HG03342 (cell line): Measurements from ENCODE around the gene RAD51AP1.
"Not testable (repeated sequence)": the region's sequence is repeated elsewhere in the genome, so short reads cannot be mapped to it uniquely, and the experiment has no call there.

Experiments
- ATAC-seq: cut with Tn5 transposase; IDR thresholded peaks from one replicate; pipeline ENCODE4 v1.9.1; 2021; ENCODE audit warnings: mild to moderate bottlenecking, moderate library complexity; ENCODE audit not compliant: unreplicated experiment

The RAD51AP1 gene, protein sequence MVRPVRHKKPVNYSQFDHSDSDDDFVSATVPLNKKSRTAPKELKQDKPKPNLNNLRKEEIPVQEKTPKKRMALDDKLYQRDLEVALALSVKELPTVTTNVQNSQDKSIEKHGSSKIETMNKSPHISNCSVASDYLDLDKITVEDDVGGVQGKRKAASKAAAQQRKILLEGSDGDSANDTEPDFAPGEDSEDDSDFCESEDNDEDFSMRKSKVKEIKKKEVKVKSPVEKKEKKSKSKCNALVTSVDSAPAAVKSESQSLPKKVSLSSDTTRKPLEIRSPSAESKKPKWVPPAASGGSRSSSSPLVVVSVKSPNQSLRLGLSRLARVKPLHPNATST

DNA sequence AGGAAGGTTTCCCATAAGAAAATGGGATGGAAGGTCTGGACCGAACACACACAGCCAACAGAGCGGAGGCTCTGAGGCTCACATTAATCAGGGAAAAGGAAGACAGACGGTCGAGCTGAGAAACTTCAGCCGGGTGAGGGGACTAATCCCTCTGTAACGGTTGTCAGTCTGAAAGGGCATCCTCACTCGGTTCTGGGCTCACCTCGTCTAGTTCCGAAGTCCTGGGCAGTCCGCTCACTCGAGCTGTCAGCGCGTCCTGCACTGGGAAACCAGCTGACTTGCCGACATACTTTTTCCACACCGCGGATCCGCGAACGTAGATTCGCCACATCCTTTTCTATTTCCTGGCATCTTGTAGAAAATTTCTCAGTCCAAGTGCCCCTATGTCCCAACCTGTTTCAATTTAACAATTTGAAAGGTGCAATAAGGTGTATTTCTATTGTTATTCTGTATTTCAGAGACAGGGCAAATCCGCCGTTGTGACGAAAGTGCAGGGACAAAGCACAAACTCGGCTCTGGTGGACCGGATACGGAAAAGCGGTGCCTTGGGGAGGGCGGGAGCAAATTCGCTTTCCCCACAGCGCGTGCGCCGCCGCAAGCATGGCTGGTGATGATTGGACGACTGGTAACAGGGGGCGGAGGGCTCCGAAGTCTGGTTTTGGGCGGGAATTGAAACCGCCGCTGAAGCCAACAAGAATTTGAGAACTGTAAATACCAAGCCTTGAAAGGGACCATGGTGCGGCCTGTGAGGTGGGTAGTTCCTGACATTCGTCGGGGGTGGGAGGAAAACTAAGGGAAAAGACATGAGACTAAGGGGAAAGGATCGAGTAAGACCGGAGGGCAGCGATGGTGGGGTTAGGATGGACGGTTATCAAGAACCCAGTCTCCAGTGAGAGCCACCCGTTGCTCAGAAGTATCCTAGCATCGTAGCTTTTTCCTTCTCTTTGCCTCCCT lies at the start of gene RAD51AP1:
Gene RAD51AP1, plus strand, starts transcription at position 684 of the 954 bp plus-strand sequence. Its CDS starts 50 bp downstream, at position 734.
- peak; percentile 90 for ATAC-seq

- no peak for ATAC-seq
These were observed 49.1 kb upstream of the RAD51AP1 start for GRCh38 chr12:4489556-4489955.

- no peak for ATAC-seq
These were observed 47.7 kb upstream of the RAD51AP1 start for GRCh38 chr12:4490973-4491372.

DNA sequence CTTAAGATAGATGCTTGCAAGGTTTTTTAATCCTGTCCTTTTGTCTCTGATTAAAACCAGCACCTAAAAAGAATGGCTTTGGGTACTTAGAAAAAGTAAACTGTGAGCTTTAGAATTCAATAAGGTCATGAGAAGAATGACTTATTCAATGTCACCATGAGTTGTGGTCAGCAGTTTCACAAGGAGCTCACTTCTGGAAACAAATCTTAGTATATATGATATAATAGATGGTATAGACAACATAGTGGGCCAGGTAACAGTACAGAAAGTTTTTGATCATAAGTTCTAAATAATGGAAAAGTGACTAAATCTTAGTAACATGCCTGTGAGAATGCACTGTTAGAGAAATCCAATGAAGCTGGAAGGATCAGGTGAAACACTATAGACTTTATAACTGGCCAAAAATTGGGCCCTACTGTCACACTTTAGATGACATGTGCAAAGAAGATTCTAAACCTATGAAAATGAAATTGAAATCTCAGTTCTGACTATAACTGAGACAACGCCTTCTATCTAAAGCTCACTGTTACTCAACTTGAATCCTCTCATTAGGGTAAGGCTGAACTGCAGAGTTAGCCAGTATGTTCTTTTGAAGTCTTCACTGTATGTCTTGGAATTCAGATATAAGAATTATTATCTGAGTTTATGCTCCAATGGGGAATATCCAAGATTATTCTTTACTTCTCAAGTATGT lies 42.4 kb upstream of the RAD51AP1 start:
- no peak for ATAC-seq

DNA sequence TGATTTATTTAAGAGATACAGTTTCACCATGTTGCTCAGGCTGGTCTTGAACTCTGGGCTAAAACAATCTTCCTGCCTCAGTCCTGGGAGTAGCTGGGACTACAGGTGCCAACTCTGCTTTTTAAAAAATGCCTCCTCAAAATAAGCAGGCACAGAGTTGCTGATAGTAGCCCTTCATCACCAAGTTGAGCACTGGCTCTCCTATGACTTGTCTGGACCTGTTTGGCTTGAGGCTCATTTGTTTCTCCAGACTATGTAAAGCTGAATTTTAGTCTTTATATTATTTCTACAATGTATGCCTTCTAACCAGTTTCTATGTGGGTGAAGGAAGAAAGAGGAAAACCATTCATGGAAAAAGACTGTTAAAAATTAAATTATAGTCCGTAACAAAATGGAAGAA lies 39.5 kb upstream of the RAD51AP1 start:
- no peak for ATAC-seq

- ATAC-seq: no peak
These were observed 33.2 kb upstream of the RAD51AP1 start for GRCh38 chr12:4505376-4505986.

- no peak for ATAC-seq
These were observed 32.3 kb upstream of the RAD51AP1 start for GRCh38 chr12:4506430-4506829.

GRCh38 chr12:4506870-4507269 lies 31.8 kb upstream of the RAD51AP1 start:
- no peak for ATAC-seq

DNA sequence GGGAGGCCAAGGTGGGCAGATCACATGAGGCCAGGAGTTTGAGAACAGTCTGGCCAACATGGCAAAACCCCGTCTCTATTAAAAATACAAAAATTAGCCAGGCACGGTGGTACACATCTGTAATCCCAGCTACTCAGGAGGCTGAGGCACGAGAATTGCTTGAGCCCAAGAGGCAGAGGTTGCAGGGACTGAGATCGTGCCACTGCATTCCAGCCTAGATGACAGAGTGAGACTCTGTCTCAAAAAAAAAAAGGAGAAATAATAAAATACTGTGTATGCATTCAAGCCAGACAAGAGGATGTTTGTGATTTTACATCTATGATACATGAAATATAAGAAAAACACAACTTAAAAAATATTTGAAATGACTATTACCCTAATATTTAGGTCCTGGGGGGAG lies 30.2 kb upstream of the RAD51AP1 start:
- not testable (repeated sequence) for ATAC-seq

GRCh38 chr12:4509269-4509668 lies 29.4 kb upstream of the RAD51AP1 start:
- not testable (repeated sequence) for ATAC-seq

GRCh38 chr12:4518106-4518728 lies 20.5 kb upstream of the RAD51AP1 start:
- no peak for ATAC-seq

- not testable (repeated sequence) for ATAC-seq
These were observed 15.2 kb upstream of the RAD51AP1 start for GRCh38 chr12:4523443-4523842.

DNA sequence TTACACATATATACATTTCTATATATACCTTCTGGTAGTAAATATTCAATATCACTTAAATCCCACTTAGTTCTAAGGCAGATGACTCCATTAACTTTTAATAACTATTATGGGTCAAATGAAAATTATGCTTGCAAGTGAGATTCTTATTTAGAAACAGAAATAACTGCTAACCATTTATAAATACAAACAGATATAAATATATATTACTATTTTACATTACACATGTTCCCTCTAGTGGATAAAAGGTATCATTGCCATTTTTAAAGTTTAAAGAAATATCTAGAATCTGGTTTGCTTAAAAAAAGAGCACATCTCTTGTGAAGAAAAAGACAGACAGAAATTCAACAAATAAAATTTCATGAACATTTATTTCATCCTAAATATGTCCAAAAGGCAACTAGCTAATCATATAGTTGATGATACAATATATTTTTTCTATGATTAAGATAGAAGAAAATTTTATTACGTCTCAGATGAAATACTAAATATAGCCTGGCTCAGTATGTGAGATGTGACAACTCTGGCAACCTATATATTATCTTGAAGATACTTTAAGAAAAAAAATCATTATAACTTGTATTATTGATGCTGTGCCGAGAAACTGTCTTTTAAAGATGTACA lies 11.7 kb upstream of the RAD51AP1 start:
- no peak for ATAC-seq

DNA sequence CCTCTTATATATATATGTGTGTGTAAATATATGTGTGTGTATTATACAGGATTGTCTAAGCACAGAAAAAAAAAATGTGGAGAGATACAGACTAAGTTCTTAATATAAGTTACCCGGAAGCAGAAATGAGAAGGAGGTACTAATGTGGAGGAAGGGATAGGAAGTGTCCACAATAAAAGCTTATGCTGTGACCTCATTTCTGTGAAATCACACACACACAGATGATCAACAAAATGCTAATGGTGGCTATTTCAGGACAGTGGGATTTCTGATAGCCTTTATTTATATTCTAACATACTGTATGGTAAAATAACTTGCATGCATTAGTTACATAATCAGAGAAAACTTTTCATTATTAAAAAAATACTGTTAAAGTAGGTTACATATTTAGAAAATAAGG lies 8.5 kb upstream of the RAD51AP1 start:
- ATAC-seq: no peak

DNA sequence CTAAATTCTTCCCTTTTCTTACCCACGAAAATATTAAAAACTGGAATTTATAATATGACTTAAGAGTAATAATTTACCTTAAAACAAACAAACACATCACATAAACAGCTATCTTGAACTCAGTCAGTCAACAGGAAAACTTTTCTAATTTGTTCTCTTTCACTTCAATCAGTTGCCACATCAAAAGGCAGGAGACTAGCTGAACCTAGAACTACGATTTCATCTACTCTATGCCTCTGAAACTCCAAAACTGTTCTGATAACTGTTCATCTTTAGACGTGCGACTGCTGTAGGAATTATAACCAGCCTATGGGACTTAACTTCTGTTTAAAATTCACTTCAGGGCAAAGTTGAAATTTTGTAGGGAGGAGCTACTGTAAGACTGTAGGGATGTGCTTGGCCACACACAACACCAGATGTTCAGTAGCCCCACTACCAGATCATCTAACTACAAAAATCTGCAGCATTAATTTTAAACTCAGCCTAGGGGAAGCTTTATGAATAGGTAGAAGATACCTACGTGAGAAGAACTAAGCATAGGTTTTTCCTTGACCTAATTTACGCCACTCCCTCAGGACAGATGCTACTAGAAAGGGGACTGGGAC lies 7.6 kb upstream of the RAD51AP1 start:
- no peak for ATAC-seq

GRCh38 chr12:4535092-4535491 lies 3.6 kb upstream of the RAD51AP1 start:
- ATAC-seq: no peak

GRCh38 chr12:4535871-4536270 lies 2.8 kb upstream of the RAD51AP1 start:
- ATAC-seq: no peak

GRCh38 chr12:4539167-4539870 lies 629 bp downstream of the RAD51AP1 start:
- ATAC-seq: no peak

- no peak for ATAC-seq
These were observed 1.5 kb downstream of the RAD51AP1 start for GRCh38 chr12:4540170-4540569.
